Measurements from ENCODE around the gene ORC1. TPM values are rescaled to one million over a fixed set of nuclear protein-coding genes. Genes with fewer than 3 reads are reported as not detected.

ORC1 gene
- total RNA-seq, 1 donor from 2014 or later: 34.5 TPM

DNA sequence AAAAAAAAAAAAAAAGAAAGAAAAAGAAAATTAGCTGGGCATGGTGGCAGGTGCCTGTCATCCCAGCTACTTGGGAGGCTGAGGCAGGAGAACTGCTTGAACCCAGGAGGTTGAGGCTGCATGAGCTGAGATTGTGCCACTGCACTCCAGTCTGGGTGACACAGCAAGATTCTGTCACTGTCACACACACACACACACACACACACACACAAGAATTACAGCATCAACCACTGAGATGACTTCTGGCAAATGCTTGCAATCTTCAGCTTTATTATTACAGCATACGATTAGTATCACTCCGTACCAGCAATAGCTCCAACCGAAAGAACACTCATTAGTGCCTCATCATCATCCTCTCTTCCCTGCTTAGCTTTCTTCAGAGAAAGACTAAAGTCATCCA lies 4.6 kb downstream of the ORC1 start:
- intact Hi-C loops (cut with micrococcal nuclease): loop anchor here (10.0 kb wide), 1 partner anchor 525 kb away; the partner anchor contains the start of genes ECHDC2 and SCP2

DNA sequence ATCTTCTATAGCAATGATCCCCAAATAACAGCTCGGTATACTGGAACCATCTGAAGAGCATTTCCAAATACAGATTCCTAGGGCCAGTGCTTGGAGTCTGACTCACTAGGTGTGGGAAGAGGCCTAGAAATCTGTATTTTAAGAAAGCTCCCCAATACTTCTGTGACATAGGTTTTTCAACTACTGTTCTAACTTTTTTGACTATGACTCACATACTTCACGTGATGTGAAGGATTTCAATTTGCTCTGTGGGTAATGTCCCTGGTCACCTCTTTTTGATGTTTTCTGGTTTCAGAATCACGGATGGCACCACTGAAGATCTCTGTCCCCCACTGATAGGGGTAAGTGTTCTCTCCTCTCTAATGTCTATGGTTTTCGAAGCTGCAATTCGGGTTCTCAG lies 11.0 kb downstream of the ORC1 start:
- intact Hi-C loops (cut with micrococcal nuclease): no loop called here

DNA sequence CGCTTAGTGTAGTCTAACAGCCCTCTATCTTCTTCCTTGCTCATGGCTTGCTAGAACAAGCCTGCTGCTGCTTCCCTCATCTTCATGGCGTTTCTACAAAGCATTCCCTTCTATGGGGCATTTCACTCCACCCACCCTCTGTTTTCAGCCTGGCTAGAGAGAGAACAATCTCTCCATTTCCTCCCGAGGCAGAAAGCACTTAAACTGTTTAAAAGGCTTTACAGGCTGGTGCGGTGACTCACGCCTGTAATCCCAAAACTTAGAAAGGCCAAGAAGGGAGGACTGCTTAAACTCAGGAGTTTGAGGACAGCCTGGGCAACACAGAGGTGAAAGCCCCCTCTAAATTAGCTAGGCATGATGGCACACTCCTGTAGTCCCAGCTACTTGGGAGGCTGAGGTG lies 17.8 kb downstream of the ORC1 start:
- intact Hi-C loops (cut with micrococcal nuclease): no loop called here

DNA sequence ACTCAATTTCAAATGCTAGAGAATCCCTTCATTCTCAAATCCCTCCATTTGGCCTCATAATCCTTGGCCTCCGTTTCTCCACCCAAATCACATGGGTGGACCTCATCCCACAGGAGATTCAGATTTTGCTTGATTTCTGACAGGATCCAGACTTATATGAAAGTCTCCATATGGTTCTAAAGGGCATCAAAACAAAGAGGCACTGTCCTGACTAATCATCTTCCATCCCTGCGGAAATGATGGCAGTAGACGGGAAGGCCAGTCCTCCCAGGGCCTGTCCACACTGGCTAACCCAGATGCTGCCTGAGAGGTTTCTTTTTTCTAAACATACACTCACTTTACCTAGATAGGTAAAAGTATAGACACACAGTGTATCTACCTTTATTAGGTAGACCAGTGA lies 18.8 kb downstream of the ORC1 start:
- intact Hi-C loops (cut with micrococcal nuclease): no loop called here

DNA sequence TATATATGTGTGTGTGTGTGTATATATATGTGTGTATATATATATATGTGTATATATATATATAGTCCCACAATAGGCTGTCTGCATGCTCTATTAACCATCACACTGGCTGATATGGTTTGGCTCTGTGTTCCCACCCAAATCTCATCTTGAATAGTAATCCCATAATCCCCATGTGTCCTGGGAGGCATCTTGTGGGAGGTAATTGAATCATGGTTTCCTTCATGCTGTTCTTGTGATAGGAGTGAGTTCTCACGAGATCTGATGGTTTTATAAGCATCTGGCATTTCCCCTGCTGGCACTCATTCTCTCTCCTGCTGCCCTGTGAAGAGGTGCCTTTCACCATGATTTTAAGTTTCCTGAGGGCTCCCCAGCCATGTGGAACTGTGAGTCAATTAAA lies 34.4 kb downstream of the ORC1 start:
- intact Hi-C loops (cut with micrococcal nuclease): loop anchor here (5.0 to 10.0 kb wide), 3 partner anchors 317 to 1135 kb away; partner anchors contain the start of genes LRP8 and RNF11

DNA sequence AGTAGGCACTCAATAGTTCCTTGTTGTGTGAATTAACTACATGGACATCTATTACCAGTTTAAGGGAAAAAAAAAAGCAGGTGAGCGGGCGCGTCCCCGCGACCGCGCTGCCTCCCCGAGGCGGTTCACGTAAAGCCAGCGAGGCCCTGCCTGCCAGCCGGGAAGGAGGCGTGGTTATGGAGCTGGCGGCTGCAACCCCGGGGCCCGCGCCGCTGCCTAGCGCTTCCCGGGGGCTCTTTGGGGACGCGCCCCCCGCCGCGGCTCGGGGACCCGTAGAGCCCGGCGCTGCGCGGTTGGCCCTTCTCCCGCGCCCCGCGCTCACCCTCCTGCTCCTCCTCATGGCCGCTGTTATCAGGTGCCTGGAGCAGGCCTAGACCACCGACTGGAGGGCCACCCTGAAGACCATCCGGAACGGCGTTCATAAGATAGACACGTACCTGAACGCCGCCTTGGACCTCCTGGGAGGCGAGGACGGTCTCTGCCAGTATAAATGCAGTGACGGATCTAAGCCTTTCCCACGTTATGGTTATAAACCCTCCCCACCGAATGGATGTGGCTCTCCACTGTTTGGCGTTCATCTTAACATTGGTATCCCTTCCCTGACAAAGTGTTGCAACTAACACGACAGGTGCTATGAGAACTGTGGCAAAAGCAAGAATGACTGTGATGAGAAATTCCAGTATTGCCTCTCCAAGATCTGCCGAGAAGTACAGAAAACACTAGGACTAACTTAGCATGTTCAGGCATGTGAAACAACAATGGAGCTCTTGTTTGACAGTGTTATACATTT lies 35.6 kb downstream of the ORC1 start:
- intact Hi-C loops (cut with micrococcal nuclease): loop anchor here (1.0 to 10.0 kb wide), 4 partner anchors 319 to 1134 kb away; partner anchors contain the start of genes COA7, LRP8 and RNF11

DNA sequence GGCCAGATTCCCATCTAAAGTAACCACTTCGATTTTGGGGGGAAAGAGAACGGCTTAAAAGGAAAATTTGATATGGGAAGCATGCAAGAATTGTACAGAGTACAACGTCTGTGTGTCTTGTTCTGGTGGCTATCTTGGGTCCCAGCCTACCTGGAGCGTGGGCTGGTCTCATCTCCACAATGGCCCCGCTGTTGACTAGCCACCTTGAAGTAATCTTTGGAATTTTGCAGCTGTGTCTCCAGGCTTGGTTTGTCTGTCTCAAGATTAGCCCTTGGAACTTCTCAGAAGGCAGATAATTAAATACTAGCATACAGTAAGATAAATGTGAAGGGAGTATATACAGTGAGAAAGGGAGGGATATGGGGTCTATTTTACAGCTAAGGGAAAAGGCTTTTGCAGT lies 37.0 kb downstream of the ORC1 start:
- intact Hi-C loops (cut with micrococcal nuclease): loop anchor here (2.0 to 10.0 kb wide), 5 partner anchors 186 to 1132 kb away; partner anchors contain the start of genes LRP8, NRDC, RNF11 and TUT4

DNA sequence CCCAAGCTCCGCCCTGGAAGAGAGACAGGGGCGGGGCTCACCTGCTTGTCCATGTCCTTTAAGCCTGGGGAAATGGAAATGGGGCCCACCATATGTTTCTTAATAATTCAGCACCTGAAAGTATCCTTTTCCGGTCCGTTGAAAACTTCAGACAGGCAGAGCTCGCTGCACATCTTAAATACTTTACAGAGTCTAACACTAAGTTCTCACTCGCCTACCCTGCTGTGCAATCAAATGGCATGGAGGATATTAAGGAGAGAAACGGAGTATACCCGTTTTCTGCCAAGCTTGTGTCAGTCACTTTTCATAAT lies 37.8 kb downstream of the ORC1 start:
- intact Hi-C loops (cut with micrococcal nuclease): loop anchor here (1.0 to 10.0 kb wide), 9 partner anchors 38 to 1132 kb away; partner anchors contain the start of genes KTI12, LRP8, NRDC and ORC1

DNA sequence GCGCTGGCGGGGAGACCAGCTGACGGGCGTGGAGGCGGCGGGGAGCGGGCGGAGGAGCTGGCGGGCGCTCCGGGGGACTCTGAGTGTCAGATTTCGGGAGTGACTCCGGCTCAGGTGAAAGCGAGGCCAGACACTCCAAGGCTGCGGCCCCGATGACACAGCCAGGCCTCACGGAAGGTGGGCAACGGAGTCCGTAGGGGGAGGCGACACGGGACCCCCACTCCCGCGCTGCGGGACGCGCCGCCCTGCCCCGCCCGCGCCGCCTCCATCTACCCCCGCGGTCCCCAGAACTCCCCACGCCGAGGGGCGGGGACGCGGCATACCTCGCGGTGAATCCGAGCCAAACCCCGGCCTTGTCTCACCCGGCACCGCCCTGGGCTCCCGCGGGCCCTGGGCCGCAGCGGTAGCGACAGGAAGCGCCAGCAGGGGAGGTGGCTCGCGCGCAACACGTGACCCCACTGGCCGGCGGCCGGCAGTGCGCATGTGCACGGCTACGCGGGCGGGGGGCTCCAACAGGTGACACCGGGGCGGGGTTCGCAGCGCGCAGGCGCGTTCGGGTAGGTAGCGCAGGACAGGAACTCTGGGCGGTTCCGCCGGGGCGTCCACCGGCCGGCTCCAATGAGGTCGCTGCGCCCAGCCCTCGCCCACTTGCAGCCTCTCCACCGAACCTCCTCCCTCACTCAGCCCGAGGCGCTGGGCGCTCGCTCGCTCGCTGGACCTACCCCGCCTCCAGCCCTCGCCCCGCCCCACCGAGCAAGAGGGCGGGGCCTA lies 38.3 kb downstream of the ORC1 start, which contains the start of gene CC2D1B:
Gene CC2D1B, minus strand, starts transcription at position 460 of the 771 bp plus-strand sequence. CDS start 1,585 bp downstream, outside the sequence.
- intact Hi-C loops (cut with micrococcal nuclease): loop anchor here (1.0 to 10.0 kb wide), 9 partner anchors 38 to 1131 kb away; partner anchors contain the start of genes KTI12, LRP8, NRDC and ORC1

DNA sequence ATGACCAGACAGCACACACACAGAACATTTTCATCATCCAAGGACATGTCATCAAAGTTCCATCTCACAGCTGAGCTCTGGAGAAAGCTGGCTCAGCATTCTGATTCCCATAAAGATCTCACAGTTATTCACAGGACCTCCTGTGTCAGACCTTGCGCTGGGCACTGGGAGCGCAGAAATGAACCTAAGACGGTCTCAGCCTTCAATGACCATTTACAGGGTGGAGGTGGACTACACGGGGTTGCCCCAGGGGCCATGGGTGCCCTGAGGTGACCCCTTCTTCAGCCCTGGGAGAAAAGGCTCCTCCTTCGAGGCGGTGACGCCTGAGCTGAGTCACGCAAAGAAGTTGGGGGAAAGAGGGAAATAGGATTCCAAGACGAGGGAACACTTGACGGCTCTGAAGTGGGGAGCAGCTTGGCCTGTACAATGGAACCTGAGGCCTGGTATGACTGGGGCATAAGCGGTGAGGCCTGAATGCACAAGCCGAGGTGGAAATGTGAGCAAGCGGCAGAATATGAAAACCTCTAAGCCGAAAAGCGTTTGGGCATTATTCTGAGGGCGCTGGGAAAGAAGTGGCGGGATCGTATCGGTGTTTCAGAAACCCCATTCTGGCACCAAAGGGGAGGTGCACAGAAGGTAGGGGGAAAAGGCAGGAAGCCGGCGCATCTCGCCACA lies 39.0 kb downstream of the ORC1 start:
- intact Hi-C loops (cut with micrococcal nuclease): loop anchor here (5.0 to 10.0 kb wide), 3 partner anchors 322 to 1130 kb away; partner anchors contain the start of genes LRP8 and RNF11

DNA sequence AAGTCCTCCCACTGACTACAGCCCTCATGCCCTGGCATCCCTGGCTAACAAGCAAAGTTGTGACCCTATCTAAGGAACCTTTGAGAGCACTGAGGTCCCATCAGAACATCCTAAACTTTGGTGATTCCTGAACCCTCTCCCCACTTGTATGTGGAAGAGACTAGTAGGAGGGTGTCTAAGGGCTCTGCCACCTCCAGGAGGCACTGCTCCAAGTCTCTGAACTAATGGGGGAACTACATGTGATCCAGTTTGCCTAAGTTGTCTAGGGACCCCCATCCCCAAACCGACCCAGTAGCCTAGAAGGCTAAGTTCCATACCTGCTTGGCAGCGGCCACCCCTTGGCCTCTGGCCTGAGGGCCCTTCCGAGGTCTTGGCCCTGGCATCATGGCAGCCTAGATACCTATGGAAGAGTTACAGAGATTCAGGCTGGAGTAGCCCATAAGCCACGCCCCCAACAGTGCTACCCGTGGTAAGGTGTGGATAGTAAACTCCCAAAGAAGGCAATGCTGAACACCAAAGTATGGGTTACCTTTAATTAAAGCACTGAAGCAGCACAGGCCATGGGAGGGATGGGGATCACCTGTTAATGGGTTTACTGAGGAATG lies 39.9 kb downstream of the ORC1 start:
- intact Hi-C loops (cut with micrococcal nuclease): loop anchor here (10.0 kb wide), 1 partner anchor 1130 kb away; the partner anchor contains the start of gene RNF11

DNA sequence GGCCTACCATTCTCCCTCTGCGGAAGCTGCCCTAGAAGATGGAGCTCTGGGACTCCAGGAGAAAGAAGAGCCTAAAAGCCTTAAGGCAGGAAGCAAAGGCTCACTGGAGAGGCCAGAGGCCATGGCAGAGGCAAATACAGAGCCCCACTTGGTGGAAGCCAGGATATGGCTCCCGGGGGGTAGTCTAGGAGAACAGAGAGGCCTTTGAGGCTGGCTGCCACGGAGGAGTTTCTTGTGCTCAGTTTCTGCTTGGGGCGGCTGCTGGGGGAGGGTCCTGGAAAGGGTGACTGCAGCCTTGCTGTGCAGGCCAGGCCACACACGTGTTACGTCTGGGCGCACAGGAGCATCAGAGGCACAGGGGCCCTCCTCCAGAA lies 43.6 kb downstream of the ORC1 start:
- intact Hi-C loops (cut with micrococcal nuclease): loop anchor here (10.0 kb wide), 1 partner anchor 1126 kb away; the partner anchor contains the start of gene RNF11

DNA sequence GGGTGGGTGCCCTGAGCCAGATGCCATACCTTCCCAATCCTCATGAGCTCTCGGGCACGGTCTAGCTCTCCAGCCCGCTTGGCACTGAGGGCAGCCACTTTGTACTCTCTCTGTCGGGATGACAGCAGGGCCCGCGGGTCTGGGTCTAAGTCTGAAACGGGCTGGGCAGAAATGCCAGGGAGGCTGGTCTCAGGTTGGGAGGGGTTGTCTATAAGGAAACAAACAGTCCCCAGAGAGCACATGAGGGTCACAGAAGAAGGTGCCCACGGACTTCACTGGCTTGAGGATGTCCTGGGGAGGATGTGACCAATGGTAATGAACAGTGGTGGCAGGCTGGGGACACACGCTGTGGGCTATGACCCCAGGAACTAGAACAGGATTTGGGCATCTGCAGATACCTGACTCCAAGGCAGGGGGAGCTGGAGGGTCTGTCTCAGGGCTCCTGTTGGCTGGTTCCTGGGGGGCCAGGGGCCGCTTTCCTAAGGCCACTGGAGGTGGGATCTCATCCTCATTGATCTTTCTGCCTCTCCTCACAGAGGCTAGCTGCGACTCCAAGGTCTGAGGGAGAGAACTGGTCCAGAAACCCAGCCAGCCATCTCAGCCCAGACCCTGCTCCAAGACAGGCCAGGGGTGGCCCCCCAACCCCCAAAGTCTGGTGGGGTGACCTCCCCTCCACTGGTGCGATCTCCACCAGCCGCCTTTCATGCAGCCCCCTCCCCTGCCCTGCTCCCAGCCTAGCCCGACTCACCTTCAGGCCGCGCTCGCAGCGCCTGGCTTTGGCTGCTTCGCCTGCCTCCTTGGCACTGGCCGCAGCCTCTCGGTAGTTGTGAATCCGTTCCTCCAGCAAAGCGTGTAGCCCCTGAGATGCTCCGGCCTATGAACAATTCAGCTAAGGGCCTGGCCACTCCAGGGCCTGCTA lies 44.3 kb downstream of the ORC1 start:
- intact Hi-C loops (cut with micrococcal nuclease): loop anchor here (10.0 kb wide), 1 partner anchor 1125 kb away; the partner anchor contains the start of gene RNF11

DNA sequence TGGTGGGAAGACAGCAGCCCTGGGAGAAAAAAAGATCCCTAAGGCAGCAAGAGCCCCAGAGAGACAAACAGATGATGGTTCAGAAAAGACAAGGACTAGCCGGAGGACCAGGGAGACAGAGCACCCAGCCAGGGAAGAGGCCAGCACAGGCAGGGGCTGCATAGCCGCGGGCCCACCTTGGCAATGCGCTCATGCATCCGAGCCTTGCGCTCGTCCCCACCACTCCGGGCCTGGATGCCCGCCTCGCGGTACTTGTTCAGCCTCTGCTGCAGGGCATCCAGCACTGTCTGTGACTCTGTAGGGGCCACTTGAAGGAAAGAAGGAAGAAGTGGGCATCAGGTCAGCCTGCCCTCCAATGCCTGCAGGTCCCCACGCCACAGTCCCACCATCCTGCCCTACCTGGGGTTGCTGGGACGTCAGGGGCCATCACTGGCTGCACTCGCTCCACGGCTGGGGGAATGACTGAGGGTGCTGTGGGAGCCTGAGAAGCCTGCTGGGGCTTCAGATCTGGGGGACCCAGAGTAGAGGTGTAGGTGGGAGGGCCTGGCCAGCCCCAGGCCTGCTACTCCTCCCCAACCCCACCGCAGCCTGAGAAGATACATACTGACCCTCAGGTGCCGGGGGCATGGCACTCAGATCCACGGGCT lies 45.2 kb downstream of the ORC1 start:
- intact Hi-C loops (cut with micrococcal nuclease): no loop called here

DNA sequence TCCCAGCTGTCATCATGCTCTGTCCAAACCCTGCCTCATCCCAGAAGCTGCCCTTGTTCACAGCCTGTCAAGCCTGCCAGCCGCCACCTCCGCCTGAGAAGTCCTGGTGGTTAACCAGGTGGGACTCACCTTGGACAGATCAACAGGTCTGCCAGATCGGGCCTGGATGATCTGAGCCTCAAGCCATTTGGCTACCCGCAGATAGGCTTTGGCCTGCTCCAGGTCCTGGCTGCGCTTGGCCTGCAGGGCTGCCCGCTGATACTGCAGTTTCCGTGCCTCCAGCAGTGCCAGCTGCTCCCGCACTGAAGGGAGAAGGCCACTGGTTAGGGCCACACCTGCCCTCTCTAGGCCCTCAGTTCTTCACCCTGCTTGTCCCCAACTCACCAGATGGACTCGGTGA lies 46.8 kb downstream of the ORC1 start:
- intact Hi-C loops (cut with micrococcal nuclease): no loop called here

DNA sequence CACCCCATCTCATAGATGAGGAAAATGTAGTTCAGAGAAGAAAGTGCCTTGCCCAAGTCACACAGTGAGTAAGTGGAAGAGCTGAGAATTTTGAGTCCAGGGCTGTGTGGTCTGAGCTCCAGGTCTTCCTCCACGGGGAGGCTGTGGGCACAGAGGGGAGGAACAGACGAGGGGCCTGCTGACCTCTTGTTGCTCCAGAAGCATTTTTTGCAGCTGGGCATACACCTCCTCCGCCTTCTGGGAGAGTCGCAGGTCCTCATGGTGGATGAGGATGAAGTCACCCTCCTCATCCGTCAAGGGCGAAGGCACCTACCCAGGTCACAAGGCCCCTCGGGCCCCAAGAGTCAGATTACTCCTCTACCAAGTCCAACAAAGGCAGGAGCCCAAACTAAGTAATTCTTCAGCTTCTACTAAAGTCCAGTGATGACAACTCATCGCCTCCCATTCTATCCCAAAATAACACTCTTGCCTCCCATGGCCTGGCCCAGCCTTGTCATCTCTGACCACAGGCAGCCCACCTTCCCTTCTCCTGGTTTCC lies 47.3 kb downstream of the ORC1 start:
- intact Hi-C loops (cut with micrococcal nuclease): no loop called here

DNA sequence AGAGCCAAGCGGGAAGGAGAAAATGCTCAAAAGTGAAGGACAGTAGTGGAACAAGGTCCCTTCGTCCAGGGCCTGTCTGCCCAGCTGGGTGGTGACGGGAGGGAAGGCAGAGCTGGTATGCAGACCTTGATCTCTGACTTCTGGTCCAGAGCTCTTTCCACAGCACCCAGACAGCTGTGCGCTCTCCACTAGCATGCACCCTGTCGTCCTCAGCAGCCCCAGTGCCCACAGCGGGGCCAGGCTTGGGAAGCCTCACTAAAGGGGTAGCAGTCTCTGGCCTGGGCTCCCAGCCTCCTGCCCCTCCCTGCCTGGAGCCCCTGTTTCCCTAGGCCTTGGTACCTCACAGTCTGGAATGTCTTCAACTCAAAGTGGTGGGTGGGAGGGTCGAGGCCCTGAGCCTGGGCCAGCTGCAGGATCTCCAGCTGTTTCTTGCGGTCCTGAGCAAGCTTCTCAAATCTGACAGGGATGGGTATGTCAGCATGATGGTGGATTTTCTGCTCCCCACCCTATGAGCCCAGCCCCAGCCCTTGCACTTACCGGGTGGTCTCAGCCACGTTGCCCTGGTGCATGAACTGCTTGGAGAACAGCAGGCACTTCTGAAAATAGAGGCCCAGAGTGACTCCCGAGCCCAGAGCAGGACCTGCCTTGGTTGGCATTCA lies 48.2 kb downstream of the ORC1 start:
- intact Hi-C loops (cut with micrococcal nuclease): no loop called here

DNA sequence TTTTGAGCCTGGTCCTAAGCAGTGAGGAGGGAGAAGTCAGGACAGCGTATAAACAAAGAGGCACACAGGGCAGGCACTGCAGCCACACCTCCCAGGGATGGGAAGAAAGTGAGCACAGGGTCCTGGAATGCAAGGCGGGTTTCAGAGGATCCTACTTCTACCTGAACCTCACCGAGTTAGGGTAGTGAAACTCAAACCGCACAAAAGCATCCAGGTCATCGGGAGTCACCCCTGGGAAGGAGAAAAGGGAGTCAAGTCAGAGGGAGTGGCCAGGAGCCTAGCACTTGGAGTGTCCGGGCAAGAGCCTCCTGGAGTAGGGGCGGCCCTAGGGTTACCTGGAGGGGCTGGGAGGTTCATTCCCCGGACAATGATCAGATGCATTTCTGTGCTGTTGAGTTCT lies 48.8 kb downstream of the ORC1 start:
- intact Hi-C loops (cut with micrococcal nuclease): no loop called here
